Endothelial cell of umbilical vein (primary cell): ENCODE results near the gene MRPL58. TPM values are rescaled to one million over a fixed set of nuclear protein-coding genes. Genes with fewer than 3 reads are reported as not detected.

Source experiments
- BruUV-seq: library from RNA; stranded (reverse); fragments of 400-500 nt; replicated peaks from 2 replicates; lab custom pipeline; 2021; lab: Mats Ljungman, UMichigan
- CTCF ChIA-PET: fragments of 300-600, 350-600 bp; sonication (Branson Sonifier 250); formaldehyde crosslinking; loops from one replicate; lab custom pipeline; 2021; ENCODE audit warnings: antibody characterized with exemption, inconsistent platforms; lab: Charles Lee
- POLR2A ChIA-PET: fragments of 300-600, 350-600 bp; sonication (Branson Sonifier 250); formaldehyde crosslinking; loops from one replicate; lab custom pipeline; 2021; ENCODE audit warnings: antibody characterized with exemption, inconsistent platforms; lab: Charles Lee
- DNase-seq: peaks from one replicate; pipeline ENCODE4 v3.0.0-alpha.2; 2011; ENCODE audit warnings: low read depth, low spot score
- FAIRE-seq: peaks from 2 replicates; lab custom pipeline; 2011; peaks lifted over from hg19 to GRCh38; lab: Jason Lieb, UNC
- H2AFZ ChIP-seq: 2 replicates; pipeline ENCODE4 v1.6.0; 2012; ENCODE audit warnings: low read depth, low read length, control low read depth, inconsistent platforms
- H3K27ac ChIP-seq: 2 replicates; pipeline ENCODE4 v1.5.1; 2011; ENCODE audit warnings: low read depth, mild to moderate bottlenecking, control low read depth, low read length, moderate library complexity; ENCODE audit not compliant: insufficient read depth
- H3K27me3 ChIP-seq, 2 experiments: 2 replicates each; pipeline versions ENCODE4 v1.6.0 to v1.6.1; 2011; ENCODE audit warnings: low read length in 2 of 2, mixed read lengths in 1 of 2; ENCODE audit not compliant: control insufficient read depth in 2 of 2, insufficient read depth in 2 of 2
- H3K36me3 ChIP-seq, 2 experiments: 2 replicates in 1 of 2; 3 replicates in 1 of 2; pipeline ENCODE4 v1.5.1; 2011; ENCODE audit warnings: low read length in 2 of 2, mild to moderate bottlenecking in 1 of 2, moderate library complexity in 1 of 2; ENCODE audit not compliant: control insufficient read depth in 2 of 2, insufficient read depth in 2 of 2; ENCODE audit errors: extremely low read depth in 1 of 2
- H3K4me1 ChIP-seq: 3 replicates; pipeline ENCODE4 v1.5.1; 2011; ENCODE audit warnings: mild to moderate bottlenecking, low read length; ENCODE audit not compliant: control insufficient read depth, insufficient read depth; ENCODE audit errors: extremely low read depth
- H3K4me2 ChIP-seq: 2 replicates; pipeline ENCODE4 v1.6.1; 2011; ENCODE audit warnings: low read length, control low read depth, mixed read lengths; ENCODE audit not compliant: insufficient read depth
- H3K4me3 ChIP-seq, 3 experiments: fragments of 200-600 bp in 1 of 3; sonication (generic), shearing (Covaris generic) in 1 of 3; replicated peaks in 1 of 3; 2 replicates each; pipeline ENCODE4 v1.5.1; 2011 to 2016; ENCODE audit warnings: control low read depth in 3 of 3, low read length in 3 of 3, mild to moderate bottlenecking in 2 of 3, inconsistent platforms in 1 of 3, low read depth in 1 of 3, moderate library complexity in 1 of 3; ENCODE audit not compliant: insufficient read depth in 1 of 3
- H3K79me2 ChIP-seq: 2 replicates; pipeline ENCODE4 v1.6.0; 2012; ENCODE audit warnings: low read length, inconsistent platforms; ENCODE audit not compliant: control insufficient read depth, insufficient read depth
- H3K9ac ChIP-seq: replicated peaks from 2 replicates; pipeline ENCODE3; 2011; ENCODE audit warnings: low read length, control low read depth; ENCODE audit not compliant: insufficient read depth; ENCODE audit errors: extremely low read depth
- H3K9me1 ChIP-seq: replicated peaks from 3 replicates; pipeline ENCODE4 v1.6.0; 2011; ENCODE audit warnings: mild to moderate bottlenecking, low read length; ENCODE audit not compliant: control insufficient read depth, insufficient read depth; ENCODE audit errors: extremely low read depth
- H3K9me3 ChIP-seq: replicated peaks from 2 replicates; pipeline ENCODE4 v1.5.1; 2012; ENCODE audit warnings: low read length, inconsistent platforms; ENCODE audit not compliant: control insufficient read depth, insufficient read depth
- H4K20me1 ChIP-seq: replicated peaks from 2 replicates; pipeline ENCODE3; 2011; ENCODE audit warnings: mild to moderate bottlenecking, low read length; ENCODE audit not compliant: control insufficient read depth, insufficient read depth; ENCODE audit errors: extremely low read depth
- CTCF ChIP-seq, 2 donors: IDR thresholded peaks; 1 replicate in 1 of 2; 2 replicates in 1 of 2; pipeline ENCODE4 v1.5.1; 2011; ENCODE audit warnings: low read length in 2 of 2, mild to moderate bottlenecking in 2 of 2, moderate library complexity in 2 of 2, control low read depth in 1 of 2, inconsistent platforms in 1 of 2, low read depth in 1 of 2; ENCODE audit not compliant: insufficient read depth in 1 of 2; ENCODE audit errors: extremely low read depth in 1 of 2
- MAX ChIP-seq: IDR thresholded peaks from 2 replicates; pipeline ENCODE4 v1.6.1; 2011; ENCODE audit not compliant: insufficient read depth, insufficient read length
- MYC ChIP-seq: IDR thresholded peaks from one replicate; pipeline ENCODE4 v1.6.1; 2011; ENCODE audit warnings: mild to moderate bottlenecking, low read depth, low read length
- POLR2AphosphoS5 ChIP-seq: IDR thresholded peaks from 2 replicates; pipeline ENCODE4 v1.6.1; 2012; ENCODE audit warnings: low read depth, mild to moderate bottlenecking, control low read depth, low read length, moderate library complexity; ENCODE audit not compliant: insufficient read depth
- dilution Hi-C: fragments of 300-500 bp; cut with MboI; formaldehyde crosslinking; loops from one replicate; pipeline ENCODE4 v1.15.0; 2019; ENCODE audit warnings: low sequenced_read_pairs; ENCODE audit not compliant: extremely low pct_ligation_motif_present
- intact Hi-C: fragments of 100-400 bp; cut with micrococcal nuclease; formaldehyde crosslinking; loops from one replicate; pipeline ENCODE4 v1.10.0; 2022
- polyA plus RNA-seq, 4 experiments: library from polyadenylated mRNA; depleted of rRNA in 3 of 4; stranded (reverse) in 3 of 4; unstranded in 1 of 4; fragments of >200 nt; gene quantifications; 2 replicates each; pipeline versions ENCODE4 v1.2.1 to v1.2.3, GENCODE V29; 2011 to 2012; ENCODE audit warnings: missing spikeins in 1 of 4
- total RNA-seq: library from RNA; stranded (reverse); gene quantifications from 2 replicates; pipeline ENCODE4 v1.2.3, GENCODE V29; 2021

MRPL58 gene
- total and polyA plus RNA-seq, 2 donors (not counting 3 experiments of a cell fraction or from before 2014, with no cell fraction given), result 38.0 to 43.7 TPM

- no TSS peak for BruUV-seq
- dilution Hi-C loops, result no loop called here
- Histone ChIP-seq H3K9me3 (no peaks in the 10 kb centered on the region), H3K4me1 (peaks cover 6% of the 10 kb centered on the region), H4K20me1 (no peaks in the 10 kb centered on the region), H3K4me2 (no peak overlapping the region), H3K27ac (no peak overlapping the region), H3K4me3 (no peak overlapping the region), H2AFZ (no peak overlapping the region), H3K27me3 (no peaks in the 10 kb centered on the region), H3K36me3 (peaks cover 8 to 27% of the 10 kb centered on the region in 2 experiments), H3K9me1 (no peaks in the 10 kb centered on the region), H3K9ac (no peak overlapping the region), H3K79me2 (no peaks in the 10 kb centered on the region)
- intact Hi-C loops, result no loop called here
- POLR2A ChIA-PET, result no interaction called here
- DNase-seq (no peak), FAIRE-seq (no peak)
- CTCF ChIA-PET, result interaction anchor here (0.9 to 6.1 kb wide), 3 partner anchors 24 to 50 kb away, joined by 3 to 80 read pairs (median 4); no protein-coding TSS in a partner anchor
- no peak for TF ChIP-seq POLR2AphosphoS5
- TF ChIP-seq MYC, result no peak
- no peak for TF ChIP-seq MAX
- no peak for TF ChIP-seq CTCF (IDR thresholded peaks at IDR 0.05; ENCODE audit: extremely low read depth in 1 of 2, insufficient read depth in 1 of 2, low read depth in 1 of 2, low read length in 2 of 2)
Measured at GRCh38 chr17:75064460-75064859, 52.0 kb downstream of the MRPL58 start.
